GM12875 (cell line): Measurements from ENCODE around the gene C19orf25.
"Not testable (repeated sequence)": the region's sequence is repeated elsewhere in the genome, so short reads cannot be mapped to it uniquely, and the experiment has no call there.

Source experiments
- H3K4me3 ChIP-seq: one replicate; pipeline ENCODE4 v1.5.1; 2011; ENCODE audit warnings: low read depth, low read length, control low read depth
- CTCF ChIP-seq: IDR thresholded peaks from 2 replicates; pipeline ENCODE4 v1.5.1; 2011; ENCODE audit warnings: low read depth, mild to moderate bottlenecking, control low read depth, inconsistent platforms, low read length, moderate library complexity, borderline replicate concordance; ENCODE audit not compliant: insufficient read depth

The C19orf25 gene

GRCh38 chr19:1502433-1503088 is 23.5 kb upstream of the C19orf25 start:
- H3K4me3 ChIP-seq, result no peak overlapping the region

GRCh38 chr19:1501200-1501595 is 22.2 kb upstream of the C19orf25 start:
- no peak for TF ChIP-seq CTCF
- no peak overlapping the region for H3K4me3 ChIP-seq

More at GRCh38 chr19:1502433-1503088, 23.5 kb upstream of the C19orf25 start:
- no peak for TF ChIP-seq CTCF

- not testable (repeated sequence) for H3K4me3 ChIP-seq
Observed at GRCh38 chr19:1499231-1499630, 20.2 kb upstream of the C19orf25 start.

- no peak for TF ChIP-seq CTCF
Observed at GRCh38 chr19:1497578-1498235, 18.7 kb upstream of the C19orf25 start.

DNA sequence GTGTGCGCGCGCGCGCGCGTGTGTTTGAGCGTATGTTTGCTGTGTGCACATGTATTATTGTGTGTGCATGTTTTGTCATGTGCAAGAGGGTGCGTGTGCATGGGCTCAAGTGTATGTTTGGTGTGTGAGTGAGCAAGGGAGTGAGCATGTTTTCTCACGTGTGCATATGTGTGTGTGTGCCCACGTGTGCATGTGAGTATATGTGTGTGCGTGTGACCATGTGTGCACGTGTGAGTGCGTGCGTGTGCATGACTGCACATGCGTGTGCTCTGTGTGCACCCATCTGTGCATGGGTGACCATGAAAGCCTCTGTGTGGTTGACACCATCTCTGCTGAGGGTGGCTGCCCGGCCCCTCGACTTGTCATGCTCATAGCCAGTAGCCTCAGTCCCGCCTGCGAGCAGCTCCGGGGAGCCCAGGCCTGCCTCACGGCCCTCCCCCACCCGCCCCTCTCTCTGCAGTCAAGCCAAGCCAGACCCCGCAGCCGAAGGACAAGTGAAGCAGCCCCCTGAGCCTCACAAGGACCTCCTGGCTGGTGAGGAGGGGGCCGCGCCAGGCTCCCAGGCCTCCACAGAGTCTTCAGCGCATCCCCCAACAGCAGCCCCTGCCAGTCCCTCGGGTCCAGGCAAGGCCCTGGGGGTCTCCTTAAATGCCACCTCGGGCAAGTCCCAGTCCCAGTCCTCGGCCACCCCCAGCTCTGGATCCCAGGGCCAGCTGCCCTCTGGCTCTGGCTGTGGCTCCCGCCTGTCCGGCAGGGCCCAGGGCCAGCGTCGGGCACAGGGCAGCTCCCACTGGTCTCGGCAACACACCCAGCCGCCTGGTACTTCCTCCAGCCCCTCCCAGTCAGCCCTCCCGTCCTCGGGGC is 17.9 kb upstream of the C19orf25 start:
- no peak for TF ChIP-seq CTCF
- no peak overlapping the region for H3K4me3 ChIP-seq

More at GRCh38 chr19:1497578-1498235, 18.7 kb upstream of the C19orf25 start:
- no peak overlapping the region for H3K4me3 ChIP-seq

DNA sequence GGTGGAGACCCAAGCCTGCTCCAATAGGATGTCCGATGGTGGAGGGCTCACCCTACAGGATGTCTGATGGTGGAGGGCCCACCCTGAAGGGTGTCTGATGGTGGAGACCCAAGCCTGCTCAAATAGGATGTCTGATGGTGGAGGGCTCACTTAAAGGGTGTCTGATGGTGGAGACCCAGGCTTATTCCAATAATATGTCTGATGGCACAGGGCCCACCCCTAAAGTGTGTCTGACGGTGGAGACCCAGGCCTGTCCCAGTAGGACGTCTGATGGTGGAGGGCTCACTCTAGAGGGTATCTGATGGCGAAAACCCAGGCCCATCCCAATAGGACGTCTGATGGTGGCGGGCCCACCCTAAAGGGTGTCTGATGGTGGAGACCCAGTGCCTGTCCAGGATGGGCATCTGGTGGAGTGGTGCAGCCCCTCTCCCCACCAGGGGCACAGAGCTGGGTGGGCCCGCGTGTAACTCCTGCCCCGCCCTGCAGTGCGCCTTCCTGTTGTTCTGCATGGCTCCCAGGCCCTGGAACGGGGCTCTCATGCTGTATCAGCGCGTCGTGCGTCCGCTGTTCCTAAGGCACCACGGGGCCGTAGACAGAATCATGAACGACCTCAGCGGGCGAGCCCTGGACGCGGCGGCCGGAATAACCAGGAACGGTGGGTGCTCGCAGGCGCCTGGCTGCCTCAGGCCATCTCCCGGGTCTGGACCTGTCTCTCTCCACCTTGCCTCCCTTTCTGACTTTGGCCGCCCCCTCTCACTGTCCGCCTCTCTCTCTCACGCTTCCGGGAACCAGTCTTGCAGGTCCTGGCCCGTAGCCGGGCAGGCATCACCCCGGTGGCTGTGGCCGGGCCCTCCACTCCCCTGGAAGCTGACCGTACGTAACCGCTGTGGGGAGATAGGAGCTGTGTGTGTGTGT is 17.0 kb upstream of the C19orf25 start:
- no peak for TF ChIP-seq CTCF
- H3K4me3 ChIP-seq, result no peak overlapping the region
